Prostate gland (tissue), 2 donors: ENCODE results near the gene NDUFV1. TPM values are rescaled to one million over a fixed set of nuclear protein-coding genes. Genes with fewer than 3 reads are reported as not detected.

Experiments used
- DNase-seq: peaks from one replicate; pipeline ENCODE4 v3.0.0-alpha.2; 2019; ENCODE audit warnings: low spot score
- H3K27ac ChIP-seq, 2 donors: fragments of 200-600 bp; sonication (generic); 2 replicates each; pipeline ENCODE4 v1.5.1; 2017 to 2019
- H3K27me3 ChIP-seq: fragments of 200-600 bp; sonication (generic); replicated peaks from 2 replicates; pipeline ENCODE4 v1.5.1; 2019; ENCODE audit not compliant: insufficient read depth
- H3K36me3 ChIP-seq, 2 donors: fragments of 200-600 bp; sonication (generic); 1 replicate in 1 of 2; 2 replicates in 1 of 2; pipeline versions ENCODE4 v1.5.1 to v1.8.1; 2017 to 2019
- H3K4me1 ChIP-seq: fragments of 200-600 bp; sonication (generic); replicated peaks from 2 replicates; pipeline ENCODE4 v1.5.1; 2019
- H3K4me3 ChIP-seq, 2 donors: fragments of 200-600 bp; sonication (generic); 2 replicates each; pipeline ENCODE4 v1.5.1; 2017 to 2019
- H3K9me3 ChIP-seq: fragments of 200-600 bp; sonication (generic); 2 replicates; pipeline ENCODE4 v1.5.1; 2017
- POLR2A ChIP-seq: fragments of 450-650 bp; IDR thresholded peaks from one replicate; pipeline ENCODE4 v1.6.1; 2016; ENCODE audit warnings: antibody characterized with exemption, mild to moderate bottlenecking
- POLR2AphosphoS5 ChIP-seq: sonication (generic); formaldehyde crosslinking; IDR thresholded peaks from one replicate; pipeline ENCODE4 v1.6.1; 2017; ENCODE audit warnings: antibody characterized with exemption
- WGBS: methylation state at CpG from one replicate; pipeline ENCODE4 v1.1.5; 2018; 5-methylcytosine and 5-hydroxymethylcytosine counted together
- intact Hi-C: fragments of 100-400 bp; cut with DNase I; formaldehyde crosslinking; loops from one replicate; pipeline ENCODE4 v1.14.2; 2022
- total RNA-seq, 2 donors: library from RNA; depleted of rRNA; stranded (reverse); fragments of >200 nt; gene quantifications; one replicate each; pipeline ENCODE4 v1.1.0, GENCODE V29; 2016
- TF ChIP-seq, protein P1 (sequence below), 4 experiments: fragments of 200-600 bp in 2 of 4; fragments of 450-650 bp in 2 of 4; sonication (generic) in 2 of 4; IDR thresholded peaks; 1 replicate in 3 of 4; 2 replicates in 1 of 4; pipeline ENCODE4 v1.5.1; 2016 to 2019; ENCODE audit warnings: antibody characterized with exemption in 4 of 4, mild to moderate bottlenecking in 2 of 4, moderate library complexity in 2 of 4

Gene NDUFV1
- total RNA-seq, 2 donors from 2014 or later = 190 to 260 TPM

DNA sequence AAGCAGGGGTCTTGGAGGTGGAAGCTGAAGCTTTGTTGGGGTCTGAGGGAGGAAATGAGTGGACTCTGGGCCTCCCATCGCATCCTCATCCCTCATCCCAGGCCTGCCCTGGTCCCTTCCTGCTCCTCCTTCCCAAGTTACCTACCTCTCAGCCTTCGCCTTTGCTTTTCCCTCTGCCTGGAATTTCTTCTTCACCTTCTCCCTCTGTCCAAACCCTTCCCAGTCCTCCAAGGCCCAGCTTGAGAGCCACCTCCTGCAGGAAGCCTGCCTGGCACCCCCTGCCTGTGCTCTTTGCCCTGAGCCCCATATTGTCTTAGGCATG, 25.1 kb downstream of the NDUFV1 start:
- Histone ChIP-seq H3K36me3 (no peaks in the 10 kb centered on the region), H3K4me1 (peaks cover 4% of the 10 kb centered on the region), H3K4me3 (no peak overlapping the region), H3K27ac (peak overlapping the region in 1 of 2 donors; percentile 97), H3K9me3 (no peaks in the 10 kb centered on the region), H3K27me3 (no peaks in the 10 kb centered on the region)
- intact Hi-C loops = loop anchor here (10.0 kb wide), 1 partner anchor 173 kb away; no protein-coding TSS in a partner anchor
- TF ChIP-seq POLR2AphosphoS5 = no peak
- DNase-seq = no peak
- WGBS = 97% methylated on average over 2 of the region's 2 CpGs

DNA sequence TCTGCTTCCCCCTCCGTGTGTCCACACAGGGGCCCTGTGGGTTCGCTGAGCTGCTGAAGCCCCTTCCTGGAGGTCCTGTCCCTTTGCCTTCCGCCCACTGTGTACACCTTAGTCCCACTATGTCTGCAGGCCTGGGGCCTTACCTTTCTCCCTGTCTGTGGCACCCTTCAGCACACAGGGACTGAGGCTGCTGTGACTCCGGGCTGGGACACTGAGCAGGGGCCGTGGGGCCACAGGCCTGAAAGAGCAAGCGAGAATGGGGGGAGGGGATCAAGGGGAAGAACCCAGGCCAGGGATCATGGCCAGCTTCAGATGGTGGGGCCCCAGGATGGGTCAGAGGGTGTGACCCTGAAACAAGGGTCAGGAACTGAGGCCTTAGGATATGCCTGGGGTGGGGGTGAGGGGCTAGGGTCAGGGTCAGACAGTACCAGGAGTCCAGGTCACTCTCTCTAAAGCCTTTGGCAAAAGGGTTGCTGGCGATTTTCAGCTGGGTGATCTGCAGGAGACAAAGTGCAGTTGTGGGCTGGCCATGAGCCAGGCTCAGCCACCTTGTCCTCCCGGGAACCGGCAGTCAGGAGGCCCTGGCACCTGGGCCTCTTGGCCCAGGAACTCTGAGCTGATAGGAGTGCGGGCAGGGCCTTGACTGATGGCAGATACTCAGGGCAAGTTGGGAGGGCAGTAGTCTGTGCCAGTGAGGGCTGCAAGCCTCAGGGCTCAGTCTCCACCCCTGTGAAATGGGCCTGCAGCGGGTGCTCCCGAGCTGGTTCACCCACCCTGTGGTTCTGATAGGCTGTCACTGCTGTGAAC, 25.6 kb downstream of the NDUFV1 start:
- 72% methylated on average over 12 of the region's 12 CpGs for WGBS
- Histone ChIP-seq H3K9me3 (no peaks in the 10 kb centered on the region), H3K4me3 (no peak overlapping the region), H3K4me1 (peaks cover 4% of the 10 kb centered on the region), H3K27ac (no peak overlapping the region), H3K27me3 (no peaks in the 10 kb centered on the region), H3K36me3 (no peaks in the 10 kb centered on the region)
- intact Hi-C loops = loop anchor here (10.0 kb wide), 1 partner anchor 172 kb away; no protein-coding TSS in a partner anchor
- TF ChIP-seq POLR2AphosphoS5 (no peak), POLR2A (no peak)
- TF ChIP-seq, protein P1, sequence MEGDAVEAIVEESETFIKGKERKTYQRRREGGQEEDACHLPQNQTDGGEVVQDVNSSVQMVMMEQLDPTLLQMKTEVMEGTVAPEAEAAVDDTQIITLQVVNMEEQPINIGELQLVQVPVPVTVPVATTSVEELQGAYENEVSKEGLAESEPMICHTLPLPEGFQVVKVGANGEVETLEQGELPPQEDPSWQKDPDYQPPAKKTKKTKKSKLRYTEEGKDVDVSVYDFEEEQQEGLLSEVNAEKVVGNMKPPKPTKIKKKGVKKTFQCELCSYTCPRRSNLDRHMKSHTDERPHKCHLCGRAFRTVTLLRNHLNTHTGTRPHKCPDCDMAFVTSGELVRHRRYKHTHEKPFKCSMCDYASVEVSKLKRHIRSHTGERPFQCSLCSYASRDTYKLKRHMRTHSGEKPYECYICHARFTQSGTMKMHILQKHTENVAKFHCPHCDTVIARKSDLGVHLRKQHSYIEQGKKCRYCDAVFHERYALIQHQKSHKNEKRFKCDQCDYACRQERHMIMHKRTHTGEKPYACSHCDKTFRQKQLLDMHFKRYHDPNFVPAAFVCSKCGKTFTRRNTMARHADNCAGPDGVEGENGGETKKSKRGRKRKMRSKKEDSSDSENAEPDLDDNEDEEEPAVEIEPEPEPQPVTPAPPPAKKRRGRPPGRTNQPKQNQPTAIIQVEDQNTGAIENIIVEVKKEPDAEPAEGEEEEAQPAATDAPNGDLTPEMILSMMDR (IDR thresholded peaks at IDR 0.05) = no peak
- DNase-seq = no peak

DNA sequence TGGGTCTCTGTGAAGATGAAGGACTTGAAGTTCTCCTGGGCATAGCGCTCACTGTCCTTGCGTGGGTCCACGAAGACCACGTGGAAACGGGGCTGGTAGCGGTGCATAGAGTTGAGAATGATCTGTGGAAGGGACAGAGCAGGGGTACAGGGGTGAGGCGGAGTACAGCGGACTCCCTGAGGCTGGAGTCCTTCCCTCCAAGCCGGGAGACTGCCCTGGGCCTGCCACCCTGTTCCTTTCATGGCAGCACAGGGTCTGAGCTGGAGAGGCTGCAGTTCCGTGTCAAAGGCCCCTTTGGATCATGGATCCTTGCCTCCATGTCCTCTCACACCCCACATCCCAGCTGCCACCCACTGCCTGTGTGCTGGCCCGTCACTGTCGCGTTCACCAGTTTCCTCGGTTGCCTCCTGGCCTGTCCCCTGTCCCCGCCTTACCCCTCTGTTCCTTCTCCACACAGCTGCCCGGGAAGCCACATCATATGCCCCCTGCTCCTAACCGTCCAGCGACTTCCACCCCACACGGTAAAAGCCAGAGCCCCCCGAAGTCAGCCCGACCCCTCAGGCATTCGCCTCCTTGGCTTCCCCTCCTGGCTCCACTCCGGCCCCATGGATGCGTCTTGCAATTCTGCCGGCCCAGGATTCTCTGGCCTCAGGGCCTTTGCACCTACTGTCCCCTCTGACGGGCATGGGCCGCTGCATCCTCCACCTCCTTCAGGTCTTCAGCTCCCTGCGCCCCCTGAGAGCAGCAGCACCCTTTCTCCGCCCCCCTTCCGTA, 26.4 kb downstream of the NDUFV1 start:
- no peak overlapping the region for H3K27ac ChIP-seq
- no peaks in the 10 kb centered on the region for H3K9me3 ChIP-seq
- H3K27me3 ChIP-seq = no peaks in the 10 kb centered on the region
- no peak for TF ChIP-seq POLR2A
- no peak for TF ChIP-seq POLR2AphosphoS5
- TF ChIP-seq, protein P1 (IDR thresholded peaks at IDR 0.05) = no peak
- DNase-seq = no peak
- intact Hi-C loops = loop anchor here (10.0 kb wide), 1 partner anchor 172 kb away; no protein-coding TSS in a partner anchor
- WGBS = 93% methylated on average over 30 of the region's 30 CpGs
- no peak overlapping the region for H3K4me3 ChIP-seq
- H3K36me3 ChIP-seq = no peaks in the 10 kb centered on the region
- peaks cover 4% of the 10 kb centered on the region for H3K4me1 ChIP-seq

DNA sequence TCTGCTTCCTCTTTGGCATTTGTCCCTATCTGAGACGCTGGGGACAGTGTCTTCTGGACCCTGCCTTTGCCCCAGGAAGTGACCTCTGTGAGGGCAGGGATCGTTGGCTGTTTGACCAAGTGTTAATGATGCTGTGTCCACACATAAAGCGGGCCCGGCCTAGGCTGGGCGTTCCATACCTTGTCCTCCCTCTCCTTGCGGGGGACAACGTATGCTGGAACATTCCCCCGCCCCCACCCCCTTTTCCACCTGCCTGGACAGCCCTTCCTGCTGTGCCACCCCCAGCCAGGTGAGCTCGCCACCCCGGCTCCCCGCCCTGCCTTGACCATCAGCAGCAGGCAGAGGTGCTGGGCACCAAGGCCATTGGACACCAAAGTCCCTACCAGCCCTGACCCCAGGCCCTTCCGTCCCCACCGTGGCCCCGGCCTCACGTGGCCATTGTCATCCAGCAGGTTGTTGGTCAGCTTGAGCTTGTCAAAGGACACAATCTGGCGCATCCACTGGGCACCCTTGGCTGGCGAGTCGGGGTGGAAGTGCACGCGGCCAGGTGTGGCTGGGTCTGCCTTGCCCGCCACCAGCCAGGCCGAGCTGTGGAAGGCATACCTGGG, 27.1 kb downstream of the NDUFV1 start:
- Histone ChIP-seq H3K36me3 (no peaks in the 10 kb centered on the region), H3K4me3 (no peak overlapping the region), H3K9me3 (no peaks in the 10 kb centered on the region), H3K27me3 (no peaks in the 10 kb centered on the region), H3K4me1 (peaks cover 4% of the 10 kb centered on the region), H3K27ac (no peak overlapping the region)
- no peak for DNase-seq
- intact Hi-C loops = loop anchor here (10.0 kb wide), 1 partner anchor 171 kb away; no protein-coding TSS in a partner anchor
- 90% methylated on average over 21 of the region's 22 CpGs for WGBS
- TF ChIP-seq POLR2A (no peak), POLR2AphosphoS5 (no peak)
- TF ChIP-seq, protein P1 (IDR thresholded peaks at IDR 0.05) = no peak
